H1 (cell line): Measurements from ENCODE around the gene ADCY9. TPM values are rescaled to one million over a fixed set of nuclear protein-coding genes. Genes with fewer than 3 reads are reported as not detected.

Source experiments
- CTCF ChIA-PET: fragments of 300-600 bp; sonication (Branson Sonifier 250); formaldehyde crosslinking; loops from one replicate; lab custom pipeline; 2021; ENCODE audit not compliant: partially characterized antibody; lab: Charles Lee
- POLR2A ChIA-PET: fragments of 300-600 bp; sonication (Branson Sonifier 250); formaldehyde crosslinking; loops from one replicate; lab custom pipeline; 2021; ENCODE audit warnings: inconsistent platforms; ENCODE audit not compliant: partially characterized antibody; lab: Charles Lee
- DNase-seq, 2 experiments: peaks; one replicate each; pipeline versions ENCODE4 v3.0.0 to v3.0.0-alpha.2; 2010 to 2022; ENCODE audit warnings: low spot score in 2 of 2, low read depth in 1 of 2, mixed read lengths in 1 of 2
- FAIRE-seq: peaks from 2 replicates; lab custom pipeline; 2011; peaks lifted over from hg19 to GRCh38; lab: Jason Lieb, UNC
- H2AFZ ChIP-seq: 2 replicates; pipeline ENCODE4 v1.8.1; 2012; ENCODE audit warnings: low read length, inconsistent platforms
- H2AK5ac ChIP-seq: 2 replicates; pipeline ENCODE4 v1.6.1; 2013; ENCODE audit warnings: low read depth, low read length
- H2BK120ac ChIP-seq: replicated peaks from 2 replicates; pipeline ENCODE3; 2013; ENCODE audit warnings: low read depth, low read length, inconsistent platforms
- H2BK12ac ChIP-seq: 2 replicates; pipeline ENCODE4 v1.6.1; 2013; ENCODE audit warnings: low read depth, low read length
- H2BK15ac ChIP-seq: 2 replicates; pipeline ENCODE4 v1.6.1; 2013; ENCODE audit warnings: low read length
- H2BK20ac ChIP-seq: 2 replicates; pipeline ENCODE4 v1.6.1; 2013; ENCODE audit warnings: low read length
- H2BK5ac ChIP-seq: 2 replicates; pipeline ENCODE4 v1.6.1; 2013; ENCODE audit warnings: low read depth, low read length
- H3K14ac ChIP-seq: 2 replicates; pipeline ENCODE4 v1.6.1; 2013; ENCODE audit warnings: inconsistent platforms; ENCODE audit not compliant: insufficient read length
- H3K18ac ChIP-seq: 2 replicates; pipeline ENCODE4 v1.6.1; 2013; ENCODE audit warnings: low read length; ENCODE audit errors: extremely low read depth
- H3K23ac ChIP-seq: 2 replicates; pipeline ENCODE4 v1.6.1; 2013; ENCODE audit warnings: inconsistent platforms; ENCODE audit not compliant: insufficient read length
- H3K23me2 ChIP-seq: 2 replicates; pipeline ENCODE4 v1.6.1; 2013; ENCODE audit warnings: low read depth, low read length
- H3K27ac ChIP-seq: 2 replicates; pipeline ENCODE4 v1.6.1; 2011; ENCODE audit warnings: low read depth, low read length, inconsistent platforms
- H3K27me3 ChIP-seq, 4 experiments: replicated peaks in 1 of 4; 1 replicate in 1 of 4; 2 replicates in 3 of 4; pipeline versions ENCODE4 v1.6.1 to v1.8.1; 2011 to 2013; ENCODE audit warnings: low read length in 3 of 4, mild to moderate bottlenecking in 3 of 4, inconsistent platforms in 2 of 4, mixed read lengths in 2 of 4, moderate library complexity in 1 of 4; ENCODE audit not compliant: control insufficient read depth in 3 of 4, insufficient read depth in 3 of 4; ENCODE audit errors: extremely low read depth in 1 of 4
- H3K36me3 ChIP-seq, 4 experiments: 2 replicates each; pipeline versions ENCODE4 v1.6.1 to v1.8.1; 2011 to 2013; ENCODE audit warnings: mild to moderate bottlenecking in 4 of 4, low read length in 3 of 4, moderate library complexity in 2 of 4, control low read depth in 1 of 4, inconsistent platforms in 1 of 4; ENCODE audit not compliant: insufficient read depth in 4 of 4, control insufficient read depth in 2 of 4
- H3K4ac ChIP-seq: replicated peaks from 2 replicates; pipeline ENCODE3; 2013; ENCODE audit warnings: low read length, low read depth, mixed read lengths, inconsistent platforms; ENCODE audit not compliant: insufficient read length
- H3K4me1 ChIP-seq, 4 experiments: replicated peaks in 1 of 4; 1 replicate in 1 of 4; 2 replicates in 3 of 4; pipeline versions ENCODE4 v1.6.1 to v1.8.1; 2011 to 2013; ENCODE audit warnings: low read length in 3 of 4, inconsistent platforms in 2 of 4, mixed read lengths in 1 of 4; ENCODE audit not compliant: insufficient read depth in 4 of 4, control insufficient read depth in 3 of 4
- H3K4me2 ChIP-seq, 2 experiments: 2 replicates each; pipeline versions ENCODE4 v1.6.1 to v1.8.1; 2011 to 2013; ENCODE audit warnings: low read depth in 2 of 2, low read length in 2 of 2, control low read depth in 1 of 2, inconsistent platforms in 1 of 2, mild to moderate bottlenecking in 1 of 2; ENCODE audit not compliant: insufficient read depth in 1 of 2
- H3K4me3 ChIP-seq, 4 experiments: fragments of 200-600, 300-600 bp in 1 of 4; sonication (generic), shearing (Covaris generic), sonication (Bioruptor Twin) in 1 of 4; 2 replicates each; pipeline versions ENCODE4 v1.5.1 to v1.8.1; 2011 to 2016; ENCODE audit warnings: low read length in 4 of 4, low read depth in 3 of 4, control low read depth in 2 of 4, inconsistent platforms in 2 of 4, mild to moderate bottlenecking in 2 of 4, mixed read lengths in 1 of 4, moderate library complexity in 1 of 4; ENCODE audit not compliant: insufficient read depth in 2 of 4; ENCODE audit errors: extremely low read depth in 1 of 4
- H3K56ac ChIP-seq: replicated peaks from 2 replicates; pipeline ENCODE3; 2013; ENCODE audit warnings: low read depth, mild to moderate bottlenecking, mixed read lengths, low read length, inconsistent platforms; ENCODE audit not compliant: insufficient read length
- H3K79me1 ChIP-seq: 2 replicates; pipeline ENCODE4 v1.6.1; 2013; ENCODE audit warnings: low read depth, low read length, control low read depth
- H3K79me2 ChIP-seq, 2 experiments: 2 replicates each; pipeline versions ENCODE4 v1.6.1 to v1.8.1; 2012 to 2013; ENCODE audit warnings: low read length in 2 of 2, mild to moderate bottlenecking in 2 of 2, inconsistent platforms in 1 of 2; ENCODE audit not compliant: insufficient read depth in 2 of 2, control insufficient read depth in 1 of 2
- H3K9ac ChIP-seq, 4 experiments: replicated peaks in 1 of 4; 1 replicate in 1 of 4; 2 replicates in 3 of 4; pipeline versions ENCODE4 v1.6.1 to v1.8.1; 2011 to 2013; ENCODE audit warnings: low read depth in 3 of 4, low read length in 3 of 4, control low read depth in 2 of 4, mild to moderate bottlenecking in 2 of 4, moderate library complexity in 2 of 4, inconsistent platforms in 1 of 4; ENCODE audit errors: extremely low read depth in 1 of 4
- H3K9me3 ChIP-seq, 2 experiments: 2 replicates each; pipeline versions ENCODE4 v1.6.1 to v1.8.1; 2012 to 2013; ENCODE audit warnings: mild to moderate bottlenecking in 2 of 2, moderate library complexity in 2 of 2, control low read depth in 1 of 2, inconsistent platforms in 1 of 2, low read depth in 1 of 2, low read length in 1 of 2, mixed read lengths in 1 of 2; ENCODE audit not compliant: insufficient read depth in 2 of 2
- H4K20me1 ChIP-seq, 2 experiments: replicated peaks in 1 of 2; 2 replicates each; pipeline versions ENCODE3 to v1.8.1; 2011 to 2013; ENCODE audit warnings: inconsistent platforms in 2 of 2, low read length in 2 of 2, mild to moderate bottlenecking in 1 of 2; ENCODE audit not compliant: insufficient read depth in 2 of 2, control insufficient read depth in 1 of 2
- H4K5ac ChIP-seq: 2 replicates; pipeline ENCODE4 v1.6.1; 2013; ENCODE audit warnings: low read length, low read depth, mixed read lengths, inconsistent platforms; ENCODE audit not compliant: insufficient read length
- H4K8ac ChIP-seq: 2 replicates; pipeline ENCODE4 v1.8.0; 2013; ENCODE audit warnings: mild to moderate bottlenecking, moderate library complexity, low read length, inconsistent platforms; ENCODE audit not compliant: insufficient read depth; ENCODE audit errors: extremely low read depth
- H4K91ac ChIP-seq: replicated peaks from 2 replicates; pipeline ENCODE3; 2013; ENCODE audit warnings: low read length, mixed read lengths, inconsistent platforms; ENCODE audit not compliant: insufficient read length
- CEBPB ChIP-seq: IDR thresholded peaks from 2 replicates; pipeline ENCODE4 v1.6.1; 2012; ENCODE audit warnings: low read depth, low read length
- CHD1 ChIP-seq: IDR thresholded peaks from 2 replicates; pipeline ENCODE4 v1.6.1; 2012; ENCODE audit warnings: low read depth, low read length, improper control_type of control experiment
- CHD2 ChIP-seq: IDR thresholded peaks from 2 replicates; pipeline ENCODE4 v1.6.1; 2012; ENCODE audit warnings: low read length, improper control_type of control experiment
- JUND ChIP-seq: IDR thresholded peaks from 2 replicates; pipeline ENCODE4 v1.6.1; 2011; ENCODE audit warnings: mild to moderate bottlenecking, improper control_type of control experiment, low read length
- KDM1A ChIP-seq: fragments of 200-600, 300-600 bp; sonication (generic); IDR thresholded peaks from 2 replicates; pipeline ENCODE4 v1.7.1; 2016; ENCODE audit warnings: mild to moderate bottlenecking, low read length, borderline replicate concordance
- MAFK ChIP-seq: IDR thresholded peaks from 2 replicates; pipeline ENCODE4 v1.6.1; 2012; ENCODE audit warnings: low read depth, mild to moderate bottlenecking, improper control_type of control experiment, low read length
- NANOG ChIP-seq: IDR thresholded peaks from 2 replicates; pipeline ENCODE4 v1.6.1; 2011; ENCODE audit warnings: low read length, low read depth, mild to moderate bottlenecking, inconsistent platforms; ENCODE audit not compliant: insufficient read depth, poor library complexity, severe bottlenecking
- RAD21 ChIP-seq, 2 experiments: IDR thresholded peaks in 1 of 2; conservative IDR thresholded peaks in 1 of 2; 2 replicates each; pipeline ENCODE4 v1.6.1; 2011; ENCODE audit warnings: low read depth in 2 of 2, low read length in 2 of 2, improper control_type of control experiment in 1 of 2, inconsistent platforms in 1 of 2, mild to moderate bottlenecking in 1 of 2, moderate library complexity in 1 of 2
- RBBP5 ChIP-seq: IDR thresholded peaks from 2 replicates; pipeline ENCODE4 v1.7.1; 2012; ENCODE audit warnings: low read depth, mild to moderate bottlenecking, inconsistent platforms, low read length, moderate library complexity, borderline replicate concordance
- RFX5 ChIP-seq: IDR thresholded peaks from 2 replicates; pipeline ENCODE4 v1.6.1; 2011; ENCODE audit warnings: low read depth, low read length, improper control_type of control experiment, borderline replicate concordance
- RXRA ChIP-seq: IDR thresholded peaks from 2 replicates; pipeline ENCODE4 v1.6.1; 2011; ENCODE audit warnings: low read depth, mild to moderate bottlenecking, low read length, moderate library complexity; ENCODE audit not compliant: insufficient read depth
- SUZ12 ChIP-seq: fragments of 200-600 bp; sonication (generic); IDR thresholded peaks from 2 replicates; pipeline ENCODE4 v1.6.1; 2012; ENCODE audit warnings: mild to moderate bottlenecking, inconsistent platforms, low read length, moderate library complexity, mixed read lengths
- TAF1 ChIP-seq: IDR thresholded peaks from 2 replicates; pipeline ENCODE4 v1.6.1; 2011; ENCODE audit warnings: mild to moderate bottlenecking, low read depth, low read length
- WGBS, 2 experiments: shearing (Covaris generic) in 1 of 2; methylation state at CpG; one replicate each; pipeline versions ENCODE4 v1.1.6 to v1.1.7; 2013 to 2015; ENCODE audit warnings: low lambda C conversion rate in 2 of 2, mixed read lengths in 2 of 2, inconsistent platforms in 1 of 2, low coverage in 1 of 2, missing lambda C conversion rate in 1 of 2; ENCODE audit not compliant: insufficient replicate concordance in 2 of 2, insufficient coverage in 1 of 2, insufficient read length in 1 of 2; ENCODE audit errors: extremely low coverage in 1 of 2, missing lambda C conversion rate in 1 of 2; 5-methylcytosine and 5-hydroxymethylcytosine counted together
- polyA plus RNA-seq, 7 experiments: library from polyadenylated mRNA; depleted of rRNA in 3 of 7; stranded (reverse) in 5 of 7; unstranded in 2 of 7; fragments of >200 nt in 5 of 7; fragments of 200-250 nt in 2 of 7; gene quantifications; 1 replicate in 5 of 7; 2 replicates in 1 of 7; 4 replicates in 1 of 7; pipeline versions ENCODE4 v1.2.1 to v1.2.3, GENCODE V29; 2011 to 2013; ENCODE audit warnings: missing spikeins in 2 of 7, mixed read lengths in 2 of 7
- total RNA-seq: library from RNA; stranded (reverse); fragmentation: NEBNext Ultra II Directional; extraction: Animal tissue kit (Norgen Biotek cat#: 25700); gene quantifications from 2 replicates; pipeline ENCODE4 v1.2.1, GENCODE V29; 2021

ADCY9 gene
- total and polyA plus RNA-seq, 2 of the 8 experiments (the other 6 are each of a cell fraction or from before 2014, with no cell fraction given) = 5.4 to 13.1 TPM

DNA sequence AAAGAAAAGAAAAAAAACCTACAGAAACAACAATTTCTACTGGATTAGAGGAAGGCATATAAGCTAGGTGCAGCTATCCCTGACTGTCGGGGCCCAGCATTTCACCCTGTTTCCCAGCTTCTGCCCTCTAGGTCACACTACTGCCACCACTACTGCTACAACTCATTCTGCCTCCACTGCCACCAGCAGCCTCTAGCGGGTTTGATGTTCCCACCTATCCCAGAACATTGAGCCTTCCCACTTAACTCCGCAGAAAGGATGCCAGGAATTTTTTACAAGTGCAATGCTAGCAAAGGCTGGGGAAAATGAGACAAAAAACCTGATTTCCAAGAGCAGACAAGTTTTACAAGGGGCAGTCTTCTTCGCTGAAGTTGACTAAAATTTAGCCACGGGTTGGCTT is 10.4 kb downstream of the ADCY9 start:
- no peak overlapping the region for H4K8ac ChIP-seq
- H2AFZ ChIP-seq = no peak overlapping the region
- 86% methylated on average over 5 of the region's 5 CpGs; no CpG with 5 or more reads in 1 of the 2 experiments for WGBS, 2 experiments
- peaks cover 0 to 1% of the 10 kb centered on the region in 2 experiments for H4K20me1 ChIP-seq
- no peak overlapping the region for H3K23ac ChIP-seq
- peaks cover 0 to 3% (median 0%) of the 10 kb centered on the region in 4 experiments; a peak in 2 of 7 replicates for H3K4me1 ChIP-seq
- H4K91ac ChIP-seq = no peak overlapping the region
- H3K4me2 ChIP-seq = no peak overlapping the region
- no peak overlapping the region for H2BK15ac ChIP-seq
- no peaks in the 10 kb centered on the region for H3K36me3 ChIP-seq
- no peak for FAIRE-seq
- no peaks in the 10 kb centered on the region for H3K27me3 ChIP-seq
- H3K9ac ChIP-seq = no peak overlapping the region
- no peaks in the 10 kb centered on the region; the same call in 1 of the 2 replicates for H3K79me1 ChIP-seq
- no peak overlapping the region for H3K56ac ChIP-seq
- H3K27ac ChIP-seq = no peak overlapping the region
- H3K23me2 ChIP-seq = 0 out of 2 replicates have a peak, but pooled peaks cover 2% of the 10 kb centered on the region
- H4K5ac ChIP-seq = no peak overlapping the region
- ChIA-PET CTCF (no interaction called here), POLR2A (interaction anchor here (1.5 kb wide), 1 partner anchor 166 kb away, joined by 3 read pairs; no protein-coding TSS in a partner anchor)
- no peaks in the 10 kb centered on the region for H3K9me3 ChIP-seq
- H3K14ac ChIP-seq = no peak overlapping the region
- H2AK5ac ChIP-seq = no peak overlapping the region
- no peak overlapping the region for H3K18ac ChIP-seq
- no peak overlapping the region for H3K4ac ChIP-seq
- TF ChIP-seq RBBP5 = no peak
- TF ChIP-seq MAFK = no peak
- no peak for TF ChIP-seq CHD1
- no peak for TF ChIP-seq CEBPB
- no peak for TF ChIP-seq NANOG
- no peak for TF ChIP-seq KDM1A
- no peak for TF ChIP-seq CHD2
- no peak for TF ChIP-seq TAF1
- TF ChIP-seq RAD21 (IDR thresholded peaks at IDR 0.05 in 1 of 2, conservative IDR thresholded peaks at IDR 0.05 in 1 of 2; ENCODE audit: low read depth in 2 of 2, low read length in 2 of 2) = no peak
- no peak for TF ChIP-seq RXRA
- no peak for TF ChIP-seq JUND
- no peak for TF ChIP-seq RFX5
- no peak for TF ChIP-seq SUZ12
- H2BK120ac ChIP-seq = no peak overlapping the region
- no peak overlapping the region for H2BK5ac ChIP-seq
- no peak overlapping the region for H3K4me3 ChIP-seq
- no peak overlapping the region for H2BK12ac ChIP-seq
- no peaks in the 10 kb centered on the region for H3K79me2 ChIP-seq
- H2BK20ac ChIP-seq = no peak overlapping the region
- no peak for DNase-seq
